HG03045 (cell line): Measurements from ENCODE around the gene TRMU.

Source experiments
- ATAC-seq: cut with Tn5 transposase; IDR thresholded peaks from one replicate; pipeline ENCODE4 v1.9.1; 2021; ENCODE audit warnings: mild to moderate bottlenecking, moderate library complexity; ENCODE audit not compliant: unreplicated experiment

Gene TRMU, protein sequence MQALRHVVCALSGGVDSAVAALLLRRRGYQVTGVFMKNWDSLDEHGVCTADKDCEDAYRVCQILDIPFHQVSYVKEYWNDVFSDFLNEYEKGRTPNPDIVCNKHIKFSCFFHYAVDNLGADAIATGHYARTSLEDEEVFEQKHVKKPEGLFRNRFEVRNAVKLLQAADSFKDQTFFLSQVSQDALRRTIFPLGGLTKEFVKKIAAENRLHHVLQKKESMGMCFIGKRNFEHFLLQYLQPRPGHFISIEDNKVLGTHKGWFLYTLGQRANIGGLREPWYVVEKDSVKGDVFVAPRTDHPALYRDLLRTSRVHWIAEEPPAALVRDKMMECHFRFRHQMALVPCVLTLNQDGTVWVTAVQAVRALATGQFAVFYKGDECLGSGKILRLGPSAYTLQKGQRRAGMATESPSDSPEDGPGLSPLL

DNA sequence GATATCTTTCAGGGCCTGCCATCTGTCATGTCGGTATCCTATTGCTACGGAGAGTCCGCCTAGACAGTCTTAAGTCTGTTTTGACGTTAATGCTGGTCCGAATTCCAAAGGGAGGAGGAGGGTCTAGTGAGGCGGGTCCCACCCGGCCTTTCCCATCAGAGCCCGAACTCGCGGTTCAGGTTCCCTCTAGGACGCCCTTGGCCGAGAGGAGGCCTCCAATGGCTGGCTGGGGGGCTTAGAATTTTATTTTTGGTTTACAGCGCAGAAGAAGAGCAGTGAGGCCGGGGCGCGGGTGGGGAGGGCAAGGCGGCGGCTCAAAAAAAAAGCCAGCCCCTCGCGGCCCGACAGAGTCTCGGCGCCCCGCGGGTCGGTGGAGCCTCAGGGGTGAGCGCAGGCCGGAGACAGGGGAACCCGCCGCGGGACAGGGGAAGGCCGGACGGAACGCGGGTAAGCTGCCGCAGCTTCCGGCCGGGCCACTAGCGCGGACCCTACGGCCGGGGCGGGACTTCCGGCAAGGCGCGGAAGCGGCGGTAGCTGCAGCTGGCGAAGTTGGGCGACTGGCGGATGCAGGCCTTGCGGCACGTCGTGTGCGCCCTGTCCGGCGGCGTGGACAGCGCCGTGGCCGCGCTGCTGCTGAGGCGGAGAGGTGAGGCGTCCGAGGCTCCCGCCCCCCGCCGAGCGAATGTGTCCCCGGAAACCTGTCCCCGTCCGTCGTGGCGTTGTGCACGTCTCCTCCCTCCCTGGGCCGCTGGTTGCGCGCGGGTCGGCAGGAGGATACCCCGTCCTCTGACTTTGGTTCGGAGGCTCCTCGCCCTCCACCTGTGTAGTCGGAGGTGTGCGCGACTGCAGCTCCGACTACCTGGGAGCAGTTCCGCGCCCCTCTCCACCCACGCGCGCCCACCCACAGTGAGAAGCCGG lies at the start of gene TRMU:
TSS of gene TRMU (plus strand) at position 514 of the 918 bp plus-strand sequence. CDS start at position 565, 51 bp downstream.
- ATAC-seq = peak; percentile 84

DNA sequence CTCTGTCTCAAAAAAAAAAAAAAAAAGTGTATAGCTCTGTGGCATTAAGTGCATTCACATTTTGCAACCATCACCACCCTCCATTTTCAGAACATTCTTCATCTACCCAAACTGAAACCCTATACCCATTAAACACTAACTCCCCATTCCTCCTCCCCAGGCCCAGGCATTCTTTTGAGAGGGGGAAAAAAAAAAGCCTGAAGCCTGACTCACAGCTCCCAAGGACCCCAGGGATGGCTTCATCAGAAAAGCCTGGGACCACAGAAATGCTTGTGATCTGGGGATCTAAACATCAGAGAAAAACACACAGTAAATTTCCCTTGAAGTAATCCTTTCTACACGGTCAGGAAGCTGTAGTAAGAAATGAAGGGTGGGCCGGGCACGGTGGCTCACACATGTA lies 49.5 kb upstream of the TRMU start:
- no peak for ATAC-seq

DNA sequence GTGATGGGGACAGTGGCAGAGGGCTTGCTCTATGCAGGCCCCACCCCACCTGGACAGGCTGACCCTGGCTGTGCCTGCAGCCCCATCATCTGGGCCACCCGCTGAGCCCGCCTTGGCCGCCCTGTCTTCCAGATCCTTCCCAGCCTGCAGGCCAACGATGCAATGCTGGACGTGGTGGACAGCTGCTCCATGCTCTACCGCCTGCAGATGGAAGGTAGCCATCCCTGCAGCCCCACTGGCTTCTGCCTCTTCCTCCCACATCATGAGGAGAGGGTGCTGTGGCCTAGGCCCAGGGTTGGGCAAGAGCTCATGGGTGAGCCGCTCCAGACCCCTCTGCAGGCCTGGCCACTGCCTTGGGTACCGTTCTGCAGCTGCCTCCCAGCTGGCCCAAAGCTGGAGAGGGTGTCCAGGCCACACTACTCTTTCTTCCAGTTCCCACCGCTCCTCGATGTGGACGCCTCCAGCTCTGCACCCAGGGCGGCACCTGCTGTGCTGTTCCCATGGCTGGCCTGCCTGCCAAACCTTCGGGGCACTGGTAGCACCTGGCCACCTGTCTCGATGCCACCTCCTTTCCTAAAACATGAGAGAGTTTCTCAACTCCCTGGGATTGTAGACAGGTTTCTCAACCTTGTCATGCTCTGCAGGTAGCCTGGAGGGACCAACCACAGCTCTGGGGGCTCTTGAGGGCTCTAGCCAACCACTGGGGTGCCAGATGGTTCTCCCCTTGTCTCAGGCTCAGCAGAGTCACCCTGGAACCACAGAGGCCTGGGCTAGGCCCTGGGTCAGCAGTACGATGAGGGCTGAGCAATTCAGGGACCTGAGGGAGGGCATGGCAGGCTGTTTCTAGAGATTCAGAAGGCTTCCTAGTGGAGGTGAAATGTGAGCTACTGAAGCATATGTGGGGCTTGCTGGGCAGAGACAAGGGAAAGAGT lies 48.3 kb upstream of the TRMU start:
- ATAC-seq = no peak

DNA sequence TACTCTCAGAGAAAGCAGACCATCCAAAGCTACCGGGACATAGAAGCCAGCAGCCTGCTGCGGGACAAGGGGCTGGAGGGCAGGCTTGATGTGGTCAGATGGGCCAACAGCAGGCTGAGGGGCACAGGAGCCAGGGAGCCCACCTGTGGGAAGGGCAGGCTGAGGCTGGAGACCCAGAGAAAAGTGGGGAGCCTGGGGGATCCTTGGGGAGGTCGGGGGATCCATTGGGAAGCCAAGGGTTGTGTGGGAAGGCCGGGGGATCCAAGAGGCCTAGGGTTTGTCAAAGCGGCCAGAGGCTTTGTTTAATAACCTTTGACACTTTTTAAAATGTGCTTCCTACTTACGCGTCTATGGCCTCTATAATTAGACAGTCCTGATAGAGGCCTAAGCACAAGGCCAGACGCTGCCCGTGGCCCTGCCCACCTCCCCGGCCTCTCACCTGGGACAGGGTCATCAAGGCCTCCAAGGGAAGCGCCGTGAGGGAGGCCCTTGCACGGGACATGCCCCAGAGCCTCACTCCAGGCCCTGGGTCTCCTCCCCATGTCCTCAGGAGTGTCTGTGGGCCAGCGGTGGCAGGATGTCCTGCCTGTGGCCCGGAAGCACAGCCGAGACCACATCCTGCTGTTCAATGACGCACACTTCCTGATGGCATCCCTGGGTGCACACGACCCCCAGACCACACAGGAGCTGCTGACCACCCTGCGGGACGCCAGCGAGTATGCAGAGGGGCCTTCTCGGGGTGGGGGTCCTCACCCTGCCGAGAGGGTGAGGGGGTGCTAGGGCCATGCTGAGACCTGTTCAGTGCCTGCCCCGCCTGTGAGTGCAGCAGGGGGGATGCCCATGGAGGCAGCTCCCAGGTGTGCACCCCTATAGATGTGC lies 47.4 kb upstream of the TRMU start:
- no peak for ATAC-seq

DNA sequence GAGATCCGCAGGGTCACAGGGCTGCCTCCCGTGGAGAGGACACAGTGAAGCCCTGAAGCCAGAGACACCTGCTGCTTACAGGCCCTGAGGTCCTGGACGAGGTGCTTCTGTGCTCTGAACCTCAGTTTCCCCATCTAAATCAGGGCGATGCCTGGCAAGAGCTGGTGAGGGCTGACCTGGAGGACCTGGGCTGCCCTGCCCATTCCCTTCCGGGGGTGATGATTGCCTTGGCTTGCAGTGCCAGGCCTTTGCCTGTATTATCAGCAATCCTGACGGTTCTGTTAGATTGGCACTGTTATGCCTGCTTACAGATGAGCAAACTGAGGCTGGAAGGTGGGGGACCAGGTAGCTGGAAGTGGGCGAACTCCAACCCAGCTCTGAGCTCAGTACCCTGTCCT lies 46.7 kb upstream of the TRMU start:
- ATAC-seq = no peak

DNA sequence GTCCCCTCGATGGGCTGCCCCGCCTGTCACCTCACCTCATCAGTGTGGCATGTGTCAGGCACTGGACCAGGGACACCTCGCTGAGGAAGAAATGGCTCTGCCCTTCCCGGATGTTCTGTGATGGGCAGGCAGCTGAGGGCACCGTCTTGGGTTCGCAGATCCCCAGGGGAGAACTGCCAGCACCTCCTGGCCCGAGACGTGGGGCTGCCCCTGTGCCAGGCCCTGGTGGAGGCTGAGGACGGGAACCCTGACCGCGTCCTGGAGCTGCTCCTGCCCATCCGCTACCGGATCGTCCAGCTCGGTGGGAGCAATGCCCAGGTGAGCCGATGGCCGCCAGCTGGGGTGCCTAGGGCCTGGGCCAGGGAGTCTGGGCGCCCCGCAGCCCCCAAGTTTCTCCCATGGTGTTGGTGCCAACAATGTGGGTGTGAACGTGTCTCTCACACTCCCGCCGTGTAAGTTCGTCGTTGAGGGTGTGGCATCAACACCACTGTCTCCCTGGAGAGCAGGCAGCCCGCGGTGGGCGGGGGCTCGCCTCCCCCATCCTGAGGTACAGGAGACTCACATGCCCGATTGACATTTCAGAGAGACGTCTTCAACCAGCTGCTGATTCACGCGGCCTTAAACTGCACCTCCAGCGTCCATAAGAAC lies 46.1 kb upstream of the TRMU start:
- ATAC-seq = no peak

DNA sequence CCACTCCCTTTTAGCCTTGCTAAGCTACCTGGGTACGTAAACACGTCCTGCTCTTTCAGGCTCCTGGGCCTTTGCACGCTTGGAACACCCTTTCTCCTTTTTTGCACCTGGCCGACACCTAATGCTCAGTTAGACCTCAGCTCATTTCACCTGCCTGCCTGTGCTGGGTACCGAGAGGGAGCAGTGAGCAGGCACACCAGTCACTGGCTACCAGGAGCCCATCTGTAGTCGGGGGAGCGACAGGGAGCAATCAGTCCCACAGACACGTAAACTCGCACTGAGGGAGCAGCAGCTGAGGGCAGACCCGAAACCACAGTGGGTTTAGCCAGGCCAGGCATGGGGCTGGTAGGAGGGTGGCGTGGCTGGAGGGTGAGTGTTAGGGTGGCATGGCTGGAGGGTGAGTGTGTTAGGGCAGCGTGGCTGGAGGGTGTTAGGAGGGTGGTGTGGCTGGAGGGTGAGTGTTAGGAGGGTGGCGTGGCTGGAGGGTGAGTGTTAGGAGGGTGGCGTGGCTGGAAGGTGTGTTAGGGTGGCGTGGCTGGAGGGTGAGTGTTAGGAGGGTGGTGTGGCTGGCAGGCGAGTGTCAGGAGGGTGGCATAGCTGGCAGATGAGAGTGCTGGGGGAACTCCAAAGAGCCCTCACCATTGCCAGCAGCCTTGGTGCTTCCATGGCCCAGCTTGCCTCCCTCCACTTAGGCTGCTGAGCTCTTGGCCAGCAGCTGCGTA lies 45.2 kb upstream of the TRMU start:
- no peak for ATAC-seq

DNA sequence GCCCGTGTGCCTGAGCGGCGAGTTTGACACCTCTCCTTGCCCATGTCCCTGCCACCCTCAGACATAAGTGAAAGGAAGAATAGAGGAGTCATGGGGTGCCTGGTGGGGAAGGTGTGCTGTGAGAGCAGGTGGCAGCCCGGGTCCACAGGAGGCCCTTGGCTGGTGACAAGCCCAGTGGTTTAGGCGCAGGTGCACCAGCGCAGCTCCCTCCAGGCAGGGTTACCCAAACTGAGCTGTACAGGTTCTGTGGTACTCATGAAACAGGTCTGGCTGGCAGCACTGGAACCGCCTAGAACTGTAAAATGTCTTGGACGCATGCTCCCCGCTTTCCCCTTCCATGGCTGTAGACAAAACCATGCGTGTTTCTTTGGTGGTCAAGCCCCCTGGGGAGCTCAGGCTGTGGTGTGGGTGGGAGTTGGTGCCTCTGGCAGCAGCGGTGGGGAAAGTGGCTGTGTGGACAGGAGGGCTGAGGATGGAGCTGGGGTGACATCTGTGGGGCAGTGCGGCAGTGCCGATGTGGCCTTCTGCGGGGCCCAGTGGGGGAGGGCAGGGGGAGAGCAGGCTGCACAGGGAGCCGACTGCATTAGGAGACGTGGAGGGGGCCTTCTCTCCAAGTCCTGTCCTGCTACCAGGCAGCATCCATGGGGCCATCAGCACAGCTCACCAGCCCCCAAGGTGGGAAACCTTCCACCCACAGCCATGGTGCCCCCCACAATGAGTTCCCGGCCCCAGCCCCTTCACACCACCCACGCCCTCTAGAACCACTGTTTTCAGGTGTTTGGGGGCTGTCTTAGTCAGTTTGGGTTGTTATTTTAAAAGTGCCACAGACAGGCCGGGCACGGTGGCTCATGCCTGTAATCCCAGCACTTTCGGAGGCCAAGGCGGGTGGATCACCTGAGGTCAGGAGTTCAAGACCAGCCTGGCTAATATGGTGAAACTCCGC lies 44.4 kb upstream of the TRMU start:
- ATAC-seq = no peak

DNA sequence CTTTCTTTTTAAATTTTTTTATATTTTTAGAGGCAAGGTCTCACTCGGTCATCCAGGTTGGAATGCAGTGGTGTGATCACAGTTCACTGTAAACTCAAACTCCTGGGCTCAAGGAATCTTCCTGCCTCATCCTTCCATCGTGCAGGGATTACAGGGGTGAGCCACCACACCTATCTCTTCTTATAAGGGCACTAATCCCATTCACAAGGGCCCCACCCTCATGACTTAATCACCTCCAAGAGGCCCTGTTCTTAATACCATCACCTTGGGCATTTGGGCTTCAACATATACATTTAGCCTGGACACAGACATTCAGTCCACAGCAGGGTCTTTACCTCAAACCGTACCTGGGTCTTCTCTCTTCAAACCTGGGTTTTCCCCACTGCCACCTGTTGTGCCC lies 43.3 kb upstream of the TRMU start:
- no peak for ATAC-seq

DNA sequence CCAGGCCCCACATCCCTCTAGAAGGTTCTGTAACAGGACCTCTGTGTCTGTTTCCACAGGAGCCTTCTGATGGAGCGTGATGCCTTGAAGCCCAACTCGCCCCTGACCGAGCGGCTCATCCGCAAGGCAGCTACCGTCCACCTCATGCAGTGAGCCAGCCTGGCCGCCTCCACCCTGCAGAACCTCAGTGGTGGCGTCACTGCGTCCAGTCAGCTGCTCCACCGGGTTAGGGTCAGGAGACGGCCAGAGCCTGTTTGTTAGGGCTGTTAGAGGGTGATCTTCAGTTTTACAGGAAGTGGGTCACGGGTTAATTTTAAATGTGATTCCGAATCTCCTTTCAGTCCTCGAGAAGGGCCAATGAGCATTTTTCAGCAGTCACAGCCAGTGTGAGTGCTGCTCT lies 42.8 kb upstream of the TRMU start:
- no peak for ATAC-seq

DNA sequence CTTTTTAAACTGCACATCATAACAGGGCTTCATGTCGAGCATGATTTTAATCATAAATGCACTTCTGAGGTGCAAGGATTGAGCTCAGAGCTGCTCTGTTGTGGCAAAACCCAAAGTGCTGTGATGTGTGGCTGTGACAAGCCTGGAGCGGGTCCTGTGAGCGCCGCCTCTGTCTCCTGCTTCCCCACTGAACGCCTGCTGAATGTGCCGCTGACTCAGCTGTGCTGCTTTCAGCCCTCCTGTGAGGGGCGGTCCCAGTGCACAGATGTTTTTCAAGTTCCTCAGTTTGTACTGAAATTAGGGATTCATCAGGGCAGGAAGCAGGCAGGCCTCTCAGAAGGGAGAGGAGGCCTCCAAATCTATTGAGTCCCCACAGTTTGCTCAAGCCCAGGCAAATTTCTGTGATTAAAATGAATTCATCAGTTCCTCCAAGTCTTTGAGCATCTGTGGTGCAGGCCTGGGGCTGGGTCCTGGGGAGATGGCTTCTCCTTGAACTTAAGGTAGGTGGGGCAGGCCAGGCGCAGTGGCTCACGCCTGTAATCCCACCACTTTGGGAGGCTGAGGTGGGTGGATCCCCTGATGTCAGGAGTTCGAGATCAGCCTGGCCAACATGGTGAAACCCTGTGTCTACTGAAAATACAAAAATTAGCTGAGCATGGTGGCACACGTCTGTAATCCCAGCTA lies 41.8 kb upstream of the TRMU start:
- no peak for ATAC-seq

DNA sequence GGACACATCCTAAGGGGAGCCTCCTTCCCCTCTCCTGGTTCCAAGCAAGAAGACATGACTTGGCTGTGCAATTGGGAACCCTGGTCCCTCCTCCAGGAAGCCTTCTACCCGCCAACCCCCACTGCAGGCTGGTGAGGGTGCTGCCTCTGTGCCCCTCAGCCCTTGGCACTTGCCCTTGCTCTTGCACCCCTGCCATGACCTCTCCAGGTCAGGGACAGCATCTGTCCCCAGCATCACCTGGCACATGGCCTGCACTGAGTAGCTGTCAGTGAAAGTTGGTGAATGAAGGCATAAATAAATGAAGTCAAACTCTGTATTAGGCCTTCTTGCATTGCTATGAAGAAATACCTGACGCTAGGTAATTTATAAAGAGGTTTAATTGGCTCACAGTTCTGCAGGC lies 40.7 kb upstream of the TRMU start:
- no peak for ATAC-seq

DNA sequence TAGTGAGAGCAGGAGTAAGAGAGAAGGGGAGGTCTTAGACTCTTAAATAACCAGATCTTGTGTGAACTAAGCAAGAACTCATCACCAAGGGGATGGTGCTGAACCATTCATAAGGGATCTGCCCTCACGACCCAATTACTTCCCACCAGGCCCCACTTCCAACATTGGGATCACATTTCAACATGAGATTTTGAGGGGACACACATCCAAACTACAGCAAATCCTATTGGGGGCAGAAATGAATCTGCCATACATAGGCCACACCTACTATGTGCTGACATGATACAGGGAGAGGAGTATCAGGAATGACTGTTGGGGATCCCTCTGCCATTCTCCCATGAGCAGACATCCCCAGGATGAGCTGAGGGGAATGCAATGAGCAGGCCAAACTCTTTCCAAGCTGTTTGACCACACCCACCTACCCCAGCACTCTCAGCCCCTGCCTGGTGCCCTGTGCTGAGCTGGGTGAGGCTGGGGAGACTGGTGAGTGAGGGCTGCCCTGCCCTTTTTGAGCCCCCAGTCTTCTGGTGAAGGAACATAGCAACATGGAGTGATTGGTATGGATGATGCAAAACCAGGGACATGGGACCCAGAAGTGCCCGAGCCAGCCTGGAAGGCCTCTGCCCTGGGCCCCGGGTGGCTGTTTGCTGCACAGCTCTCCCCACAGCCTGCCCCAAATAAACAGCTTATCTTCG lies 40.1 kb upstream of the TRMU start:
- ATAC-seq = no peak

DNA sequence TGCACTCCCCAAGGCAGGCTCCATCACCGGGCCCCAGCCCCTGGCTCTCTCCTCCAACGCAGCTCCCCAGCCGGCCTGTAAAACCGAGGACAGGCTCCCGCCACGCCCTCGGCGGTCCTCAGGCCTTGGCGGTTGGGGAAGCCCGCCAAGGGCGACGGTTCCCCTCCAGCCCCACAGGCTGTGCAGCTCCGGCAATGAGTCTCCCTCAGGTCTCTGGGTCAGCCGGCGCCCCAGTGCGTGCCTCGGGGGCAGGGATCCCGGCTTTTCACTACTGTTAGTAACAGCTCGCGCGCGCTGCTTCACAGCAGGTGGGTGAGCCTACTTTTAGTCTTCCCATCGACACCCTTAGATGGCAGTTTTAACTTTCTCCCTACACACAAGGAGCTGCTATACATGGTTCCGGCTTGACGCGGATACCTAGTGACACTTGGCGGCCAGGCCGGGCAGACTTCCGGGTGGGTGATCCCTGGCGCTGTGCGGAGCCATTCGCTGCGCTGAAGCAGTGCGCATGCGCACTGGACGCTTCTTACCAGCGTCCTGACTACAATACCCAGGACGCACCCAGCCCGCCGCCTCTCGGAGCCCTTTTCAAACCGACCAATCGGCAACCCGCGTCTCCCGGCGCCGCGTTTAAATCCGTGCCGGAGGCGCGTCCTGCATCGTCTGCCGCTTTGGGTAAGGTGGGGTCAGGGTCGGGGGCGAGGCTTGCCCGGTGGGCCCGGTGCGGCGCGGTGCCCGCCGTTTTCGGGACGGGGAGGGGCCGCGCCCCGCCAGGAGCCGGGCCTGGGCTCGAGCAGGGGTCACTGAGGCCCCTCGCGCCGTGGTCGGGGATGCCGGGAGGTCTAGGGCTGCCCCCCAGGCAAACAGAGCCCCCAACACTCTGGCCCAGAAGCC lies 39.0 kb upstream of the TRMU start, which contains the start of gene GTSE1:
TSS of gene GTSE1 (plus strand) at position 614 of the 894 bp plus-strand sequence. CDS start 531 bp downstream, outside the sequence.
- peak; percentile 95 for ATAC-seq

DNA sequence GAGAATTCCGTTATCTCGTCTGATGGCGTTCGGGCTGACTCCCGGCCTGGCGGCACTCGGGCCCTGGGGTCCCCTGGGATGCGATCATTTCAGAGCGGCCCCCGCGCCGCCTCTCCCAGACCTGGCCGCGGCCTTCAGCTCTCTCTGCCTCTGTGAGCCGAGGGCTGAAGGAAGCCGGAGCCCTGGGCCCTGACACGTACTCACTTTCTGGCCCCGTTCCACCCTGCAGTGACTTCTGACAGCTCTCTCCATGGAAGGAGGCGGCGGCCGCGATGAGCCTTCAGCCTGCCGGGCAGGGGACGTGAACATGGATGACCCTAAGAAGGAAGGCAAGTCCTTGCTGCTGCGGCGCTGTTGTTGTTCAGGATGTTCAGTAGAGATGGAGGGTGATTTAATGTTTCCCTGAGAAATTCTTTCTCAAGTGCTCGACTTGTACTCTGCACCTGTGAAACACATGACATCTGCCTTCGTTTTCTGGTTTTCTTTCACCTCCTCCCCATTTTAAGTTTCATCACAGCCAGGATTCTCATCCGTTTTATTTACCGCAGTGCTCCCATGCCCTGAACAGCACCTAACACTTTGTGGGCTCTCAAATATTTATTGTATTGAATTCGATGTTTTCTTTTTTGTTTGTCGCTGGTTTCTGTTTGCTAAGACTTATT lies 38.2 kb upstream of the TRMU start:
- peak; percentile 6 for ATAC-seq
